ENCODE results near the gene PURB. TPM values are rescaled to one million over a fixed set of nuclear protein-coding genes. Genes with fewer than 3 reads are reported as not detected.
"Not testable (repeated sequence)": the region's sequence is repeated elsewhere in the genome, so short reads cannot be mapped to it uniquely, and the experiment has no call there.

Gene PURB
- total RNA-seq, 1 donor from 2014 or later = 11.4 TPM

GRCh38 chr7:44867073-44867995 lies 18.0 kb downstream of the PURB start:
- peaks cover 3% of the 10 kb centered on the region for H3K9me3 Mint-ChIP-seq (ENCODE audit: unreplicated experiment)
- no peak overlapping the region for H3K4me3 Mint-ChIP-seq (ENCODE audit: unreplicated experiment)
- H3K36me3 Mint-ChIP-seq (ENCODE audit: unreplicated experiment) = peaks cover 9% of the 10 kb centered on the region
- H3K4me1 Mint-ChIP-seq (ENCODE audit: low read depth, unreplicated experiment) = no peaks in the 10 kb centered on the region
- no peaks in the 10 kb centered on the region for H3K27me3 Mint-ChIP-seq (ENCODE audit: unreplicated experiment)
- DNase-seq = no peak
- no peak for TF ChIP-seq CTCF (IDR thresholded peaks at IDR 0.05; ENCODE audit: partially characterized antibody, unreplicated experiment)
- H3K27ac Mint-ChIP-seq (ENCODE audit: unreplicated experiment) = no peak overlapping the region

DNA sequence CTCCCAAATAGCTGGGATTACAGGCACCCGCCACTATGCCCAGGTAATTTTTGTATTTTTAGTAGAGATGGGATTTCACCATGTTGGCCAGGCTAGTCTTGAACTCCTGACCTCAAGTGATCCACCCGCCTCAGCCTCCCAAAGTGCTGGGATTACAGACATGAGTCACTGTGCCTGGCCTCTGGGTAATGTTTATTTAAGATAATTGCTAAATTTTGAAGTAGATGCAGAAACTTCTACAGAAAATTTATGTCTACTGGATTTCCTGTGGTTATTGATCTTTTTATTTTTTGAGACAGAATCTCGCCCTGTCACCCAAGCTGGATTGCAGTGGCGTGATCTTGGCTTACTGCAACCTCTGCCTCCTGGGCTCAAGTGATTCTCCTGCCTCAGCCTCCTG lies 23.4 kb downstream of the PURB start:
- H3K4me3 Mint-ChIP-seq (ENCODE audit: unreplicated experiment); H3K27me3 Mint-ChIP-seq (ENCODE audit: unreplicated experiment); H3K9me3 Mint-ChIP-seq (ENCODE audit: unreplicated experiment); H3K36me3 Mint-ChIP-seq (ENCODE audit: unreplicated experiment); H3K4me1 Mint-ChIP-seq (ENCODE audit: low read depth, unreplicated experiment); DNase-seq; H3K27ac Mint-ChIP-seq (ENCODE audit: unreplicated experiment): not testable (repeated sequence)

GRCh38 chr7:44858161-44858560 lies 27.2 kb downstream of the PURB start:
- Mint-ChIP-seq H3K4me1 (ENCODE audit: low read depth, unreplicated experiment) (no peaks in the 10 kb centered on the region), H3K27me3 (ENCODE audit: unreplicated experiment) (no peaks in the 10 kb centered on the region), H3K4me3 (ENCODE audit: unreplicated experiment) (no peak overlapping the region), H3K9me3 (ENCODE audit: unreplicated experiment) (no peaks in the 10 kb centered on the region), H3K36me3 (ENCODE audit: unreplicated experiment) (no peaks in the 10 kb centered on the region), H3K27ac (ENCODE audit: unreplicated experiment) (no peak overlapping the region)
- DNase-seq = no peak
- peak; percentile 57 for TF ChIP-seq CTCF (IDR thresholded peaks at IDR 0.05; ENCODE audit: partially characterized antibody, unreplicated experiment)

DNA sequence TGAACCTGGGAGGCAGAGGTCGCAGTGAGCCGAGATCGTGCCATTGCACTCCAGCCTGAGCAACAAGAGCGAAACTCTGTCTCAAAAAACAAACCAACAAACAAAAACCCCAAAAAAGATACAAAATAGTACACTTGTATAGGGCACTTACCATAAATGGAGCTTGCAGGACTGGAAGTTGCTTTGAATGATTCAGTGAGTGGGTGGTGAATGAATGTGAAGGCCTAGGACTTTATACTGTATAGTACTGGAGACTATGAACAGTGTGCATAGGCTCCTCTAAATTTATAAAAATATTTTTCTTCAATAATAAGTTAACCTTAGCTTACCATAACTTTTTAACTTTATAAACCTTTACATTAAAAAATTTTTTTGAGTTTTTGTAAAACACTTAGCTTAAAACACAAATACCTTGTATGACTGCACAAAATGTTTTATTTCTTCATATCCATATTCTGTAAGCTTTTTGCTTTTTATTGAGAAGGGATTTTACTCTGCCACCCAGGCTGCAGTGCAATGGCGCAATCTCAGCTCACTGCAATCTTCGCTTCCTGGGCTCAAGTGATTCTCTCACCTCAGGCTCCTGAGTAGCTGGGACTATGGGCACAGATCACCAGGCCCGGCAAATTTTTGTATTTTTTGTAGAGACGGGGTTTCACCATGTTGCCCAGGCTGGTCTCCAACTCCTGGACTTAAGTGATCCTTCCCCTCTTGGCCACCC lies 30.5 kb downstream of the PURB start:
- no peak overlapping the region for H3K4me3 Mint-ChIP-seq (ENCODE audit: unreplicated experiment)
- TF ChIP-seq CTCF (IDR thresholded peaks at IDR 0.05; ENCODE audit: partially characterized antibody, unreplicated experiment) = no peak
- H3K4me1 Mint-ChIP-seq (ENCODE audit: low read depth, unreplicated experiment) = no peaks in the 10 kb centered on the region
- H3K27ac Mint-ChIP-seq (ENCODE audit: unreplicated experiment) = no peak overlapping the region
- no peaks in the 10 kb centered on the region for H3K9me3 Mint-ChIP-seq (ENCODE audit: unreplicated experiment)
- no peaks in the 10 kb centered on the region for H3K27me3 Mint-ChIP-seq (ENCODE audit: unreplicated experiment)
- no peaks in the 10 kb centered on the region for H3K36me3 Mint-ChIP-seq (ENCODE audit: unreplicated experiment)
- DNase-seq = no peak

- Mint-ChIP-seq H3K36me3 (ENCODE audit: unreplicated experiment) (no peaks in the 10 kb centered on the region), H3K27me3 (ENCODE audit: unreplicated experiment) (no peaks in the 10 kb centered on the region), H3K9me3 (ENCODE audit: unreplicated experiment) (no peaks in the 10 kb centered on the region), H3K4me1 (ENCODE audit: low read depth, unreplicated experiment) (no peaks in the 10 kb centered on the region), H3K4me3 (ENCODE audit: unreplicated experiment) (no peak overlapping the region), H3K27ac (ENCODE audit: unreplicated experiment) (no peak overlapping the region)
- no peak for DNase-seq
- no peak for TF ChIP-seq CTCF (IDR thresholded peaks at IDR 0.05; ENCODE audit: partially characterized antibody, unreplicated experiment)
These were observed 31.9 kb downstream of the PURB start for GRCh38 chr7:44853391-44853790.

All from glutamatergic neuron (in vitro differentiated cells).